GM12865 (cell line): ENCODE results near the gene MYO18A.
A peak's percentile ranks its signal among the peaks of the same experiment; 100 is the strongest.
"Not testable (repeated sequence)": the region's sequence is repeated elsewhere in the genome, so short reads cannot be mapped to it uniquely, and the experiment has no call there.

ENCODE experiments used
- DNase-seq: peaks from one replicate; pipeline ENCODE4 v3.0.0; 2010; ENCODE audit warnings: low read depth
- H3K4me3 ChIP-seq: 2 replicates; pipeline ENCODE4 v1.5.1; 2011; ENCODE audit warnings: mild to moderate bottlenecking, low read depth, low read length, control low read depth
- CTCF ChIP-seq: IDR thresholded peaks from 2 replicates; pipeline ENCODE4 v1.5.1; 2011; ENCODE audit warnings: low read length, control low read depth, low read depth, inconsistent platforms; ENCODE audit not compliant: insufficient read depth; ENCODE audit errors: missing control alignments

Gene MYO18A

GRCh38 chr17:29207975-29208374, 27.8 kb upstream of the MYO18A start:
- H3K4me3 ChIP-seq, result no peak overlapping the region
- TF ChIP-seq CTCF, result no peak
- DNase-seq, result no peak

- H3K4me3 ChIP-seq, result no peak overlapping the region
- no peak for DNase-seq
- TF ChIP-seq CTCF, result no peak
Observed at GRCh38 chr17:29205047-29205446, 24.8 kb upstream of the MYO18A start.

DNA sequence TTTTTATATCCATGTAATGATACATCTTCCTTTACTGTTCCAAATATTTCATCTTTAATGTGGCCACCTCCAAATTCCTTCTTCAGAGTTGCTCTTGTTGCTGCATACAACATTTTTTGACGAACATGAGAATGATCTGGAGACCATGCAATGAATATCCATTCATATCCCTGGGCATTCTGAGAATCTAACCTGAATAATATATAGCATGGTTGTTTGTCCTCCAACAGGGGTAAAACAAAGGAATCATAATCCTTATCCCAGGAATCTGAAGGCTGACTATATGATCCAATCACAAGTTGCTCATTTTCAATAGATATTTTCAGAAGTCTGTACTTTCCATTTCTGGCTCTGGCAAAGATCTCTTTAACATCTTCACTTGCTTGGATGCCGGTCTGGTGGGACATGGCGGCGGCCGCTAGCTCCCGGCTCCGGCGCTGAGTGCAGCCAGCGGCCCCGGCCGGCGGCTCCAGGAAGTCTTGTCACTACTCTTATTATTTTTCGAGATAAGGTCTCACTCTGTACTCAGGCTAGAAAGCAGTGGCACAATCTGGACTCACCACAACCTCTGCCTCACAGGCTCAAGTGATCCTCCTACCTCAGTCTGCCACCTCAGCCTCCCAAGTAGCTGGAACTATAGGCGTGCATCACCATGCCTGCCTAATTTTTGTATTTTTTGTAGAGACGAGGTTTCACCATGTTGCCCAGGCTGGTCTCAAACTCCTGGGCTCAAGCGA, 24.0 kb upstream of the MYO18A start:
- DNase-seq, H3K4me3 ChIP-seq: not testable (repeated sequence)

GRCh38 chr17:29197516-29198272, 17.5 kb upstream of the MYO18A start:
- DNase-seq, result peak; percentile 55
- TF ChIP-seq CTCF, result no peak

GRCh38 chr17:29196769-29197515, 16.7 kb upstream of the MYO18A start:
- DNase-seq, result no peak
- TF ChIP-seq CTCF, result no peak

More at GRCh38 chr17:29197516-29198272, 17.5 kb upstream of the MYO18A start:
- H3K4me3 ChIP-seq, result no peak overlapping the region

DNA sequence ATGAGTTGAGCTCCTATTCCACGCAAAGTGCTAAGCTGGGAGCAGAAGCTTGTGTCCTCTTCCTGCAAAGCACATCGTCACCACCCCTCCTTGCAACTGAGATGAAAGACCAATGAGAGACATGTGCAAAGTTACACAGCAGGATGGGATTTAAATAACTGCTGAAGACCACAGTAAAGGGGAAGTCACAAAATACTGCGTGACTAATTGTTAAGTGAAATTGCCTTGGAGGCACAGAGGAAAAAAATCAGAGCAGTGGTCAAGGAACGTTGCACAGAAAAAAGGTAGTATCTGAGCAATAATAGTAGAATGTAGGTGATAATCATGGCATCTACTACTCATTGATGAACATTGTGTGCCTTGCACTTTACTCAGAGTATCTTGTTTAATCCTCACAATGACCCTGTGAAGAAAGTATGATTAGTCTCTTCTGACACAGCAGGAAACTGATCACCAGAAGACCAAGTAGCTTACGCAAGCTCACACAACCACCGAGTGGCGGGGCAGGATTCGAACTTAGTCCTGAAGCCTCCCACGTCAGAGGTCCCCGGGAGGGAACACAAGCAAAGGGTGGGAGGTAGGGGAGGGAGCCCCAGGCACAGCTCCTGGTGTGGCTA, 15.4 kb upstream of the MYO18A start:
- no peak overlapping the region for H3K4me3 ChIP-seq
- TF ChIP-seq CTCF, result no peak
- peak; percentile 68 for DNase-seq

More at GRCh38 chr17:29196769-29197515, 16.7 kb upstream of the MYO18A start:
- no peak overlapping the region for H3K4me3 ChIP-seq

DNA sequence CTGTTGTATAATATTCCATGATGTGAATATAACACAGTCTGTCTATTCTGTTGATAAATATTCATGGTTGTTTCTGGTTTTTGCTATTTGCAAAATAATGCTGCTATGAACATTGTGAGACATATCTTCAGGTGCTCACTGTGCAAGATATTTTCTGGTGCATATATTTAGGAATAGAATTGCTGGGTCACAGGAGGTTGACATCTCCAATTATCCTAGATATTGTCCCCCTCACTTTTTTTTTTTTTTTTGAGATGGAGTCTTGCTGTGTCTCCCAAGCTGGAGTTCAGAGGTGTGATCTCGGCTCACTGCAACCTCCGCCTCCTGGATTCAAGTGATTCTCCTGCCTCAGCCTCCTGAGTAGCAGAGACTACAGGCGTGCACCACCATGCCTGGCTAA, 14.5 kb upstream of the MYO18A start:
- no peak for DNase-seq
- no peak for TF ChIP-seq CTCF

More for the DNA sequence above, 14.5 kb upstream of the MYO18A start:
- no peak overlapping the region for H3K4me3 ChIP-seq
